T-helper 9 cell (primary cell): ENCODE data around the gene MTG2.
A peak's percentile ranks its signal among the peaks of the same experiment; 100 is the strongest.

Experiments
- DNase-seq: peaks from one replicate; pipeline ENCODE4 v3.0.0-alpha.2; 2020

MTG2 gene

GRCh38 chr20:62236200-62236599 lies 53.4 kb downstream of the MTG2 start:
- no peak for DNase-seq

GRCh38 chr20:62236766-62237513 lies 54.1 kb downstream of the MTG2 start:
- DNase-seq = no peak

- DNase-seq = no peak
These were observed 54.6 kb downstream of the MTG2 start for GRCh38 chr20:62237514-62237800.

- DNase-seq = peak; percentile 100
These were observed 55.2 kb downstream of the MTG2 start, which contains the start of gene OSBPL2 for GRCh38 chr20:62237801-62238568. Gene OSBPL2 (plus strand): TSS chr20:62238521. CDS start chr20:62256185, 17,664 bp downstream.

GRCh38 chr20:62238569-62239277 lies 55.9 kb downstream of the MTG2 start:
- no peak for DNase-seq

- DNase-seq = no peak
These were observed 56.6 kb downstream of the MTG2 start for GRCh38 chr20:62239278-62239879.

- DNase-seq = no peak
These were observed 57.3 kb downstream of the MTG2 start for GRCh38 chr20:62240020-62240685.

- no peak for DNase-seq
These were observed 58.7 kb downstream of the MTG2 start for GRCh38 chr20:62241506-62241905.

- DNase-seq = no peak
These were observed 59.3 kb downstream of the MTG2 start for GRCh38 chr20:62242176-62242575.

- no peak for DNase-seq
These were observed 60.3 kb downstream of the MTG2 start for GRCh38 chr20:62243106-62243505.

- DNase-seq = no peak
These were observed 61.2 kb downstream of the MTG2 start for GRCh38 chr20:62243906-62244515.

- no peak for DNase-seq
These were observed 61.8 kb downstream of the MTG2 start for GRCh38 chr20:62244644-62245108.

- no peak for DNase-seq
These were observed 63.1 kb downstream of the MTG2 start for GRCh38 chr20:62245911-62246280.

- no peak for DNase-seq
These were observed 63.6 kb downstream of the MTG2 start for GRCh38 chr20:62246431-62246830.

GRCh38 chr20:62246872-62247652 lies 64.2 kb downstream of the MTG2 start:
- DNase-seq = no peak

GRCh38 chr20:62248890-62249560 lies 66.2 kb downstream of the MTG2 start:
- DNase-seq = no peak

- DNase-seq = no peak
These were observed 69.6 kb downstream of the MTG2 start for GRCh38 chr20:62252342-62252966.
